ENCODE measurements around the gene RNH1.

GRCh38 chr11:521177-521688, 14.2 kb upstream of the RNH1 start:
- TF ChIP-seq CTCF (IDR thresholded peaks at IDR 0.05) = no peak
- TF ChIP-seq POLR2A (IDR thresholded peaks at IDR 0.05) = no peak
- TF ChIP-seq EP300 (IDR thresholded peaks at IDR 0.05) = no peak
